ENCODE results near the gene ZIM2.
"Not testable (repeated sequence)": the region's sequence is repeated elsewhere in the genome, so short reads cannot be mapped to it uniquely, and the experiment has no call there.

ZIM2 gene

GRCh38 chr19:56864443-56865125 lies 24.1 kb upstream of the ZIM2 start:
- Mint-ChIP-seq H3K36me3 (ENCODE audit: low read depth) (peaks cover 3% of the 10 kb centered on the region), H3K27ac (no peak overlapping the region), H3K4me3 (no peak overlapping the region), H3K27me3 (ENCODE audit: low read depth) (no peaks in the 10 kb centered on the region), H3K4me1 (no peaks in the 10 kb centered on the region), H3K9me3 (peaks cover 56% of the 10 kb centered on the region)
- TF ChIP-seq CTCF (IDR thresholded peaks at IDR 0.05; ENCODE audit: unreplicated experiment in 3 of 3): no peak

- H3K9me3 Mint-ChIP-seq: peaks cover 56% of the 10 kb centered on the region
- no peaks in the 10 kb centered on the region for H3K27me3 Mint-ChIP-seq (ENCODE audit: low read depth)
- no peak overlapping the region for H3K4me3 Mint-ChIP-seq
- TF ChIP-seq CTCF (IDR thresholded peaks at IDR 0.05; ENCODE audit: unreplicated experiment in 3 of 3): no peak
- no peaks in the 10 kb centered on the region for H3K4me1 Mint-ChIP-seq
- peaks cover 4% of the 10 kb centered on the region for H3K36me3 Mint-ChIP-seq (ENCODE audit: low read depth)
- no peak overlapping the region for H3K27ac Mint-ChIP-seq
Measured at GRCh38 chr19:56862741-56863140, 22.2 kb upstream of the ZIM2 start.

- not testable (repeated sequence) for H3K27me3 Mint-ChIP-seq (ENCODE audit: low read depth); H3K4me1 Mint-ChIP-seq; H3K36me3 Mint-ChIP-seq (ENCODE audit: low read depth); H3K27ac Mint-ChIP-seq; H3K4me3 Mint-ChIP-seq
- H3K9me3 Mint-ChIP-seq: peaks cover 57% of the 10 kb centered on the region
Measured at GRCh38 chr19:56860409-56860808, 19.9 kb upstream of the ZIM2 start.

- H3K9me3 Mint-ChIP-seq: peaks cover 45% of the 10 kb centered on the region
- H3K4me1 Mint-ChIP-seq: no peaks in the 10 kb centered on the region
- H3K27ac Mint-ChIP-seq: no peak overlapping the region
- TF ChIP-seq CTCF (IDR thresholded peaks at IDR 0.05; ENCODE audit: unreplicated experiment in 3 of 3): no peak
- no peak overlapping the region for H3K4me3 Mint-ChIP-seq
- peaks cover 4% of the 10 kb centered on the region for H3K36me3 Mint-ChIP-seq (ENCODE audit: low read depth)
- no peaks in the 10 kb centered on the region for H3K27me3 Mint-ChIP-seq (ENCODE audit: low read depth)
Measured at GRCh38 chr19:56858026-56858425, 17.5 kb upstream of the ZIM2 start.

GRCh38 chr19:56856822-56857221 lies 16.3 kb upstream of the ZIM2 start:
- Mint-ChIP-seq H3K36me3 (ENCODE audit: low read depth) (peaks cover 6% of the 10 kb centered on the region), H3K4me1 (no peaks in the 10 kb centered on the region), H3K4me3 (no peak overlapping the region), H3K9me3 (peaks cover 48% of the 10 kb centered on the region), H3K27me3 (ENCODE audit: low read depth) (no peaks in the 10 kb centered on the region), H3K27ac (no peak overlapping the region)
- no peak for TF ChIP-seq CTCF (IDR thresholded peaks at IDR 0.05; ENCODE audit: unreplicated experiment in 3 of 3)

GRCh38 chr19:56852361-56852760 lies 11.8 kb upstream of the ZIM2 start:
- not testable (repeated sequence) for H3K27me3 Mint-ChIP-seq (ENCODE audit: low read depth); H3K4me1 Mint-ChIP-seq; H3K36me3 Mint-ChIP-seq (ENCODE audit: low read depth); H3K27ac Mint-ChIP-seq; H3K4me3 Mint-ChIP-seq
- peaks cover 55% of the 10 kb centered on the region for H3K9me3 Mint-ChIP-seq

GRCh38 chr19:56848166-56848565 lies 7.6 kb upstream of the ZIM2 start:
- H3K27me3 Mint-ChIP-seq (ENCODE audit: low read depth): no peaks in the 10 kb centered on the region
- H3K9me3 Mint-ChIP-seq: peaks cover 49% of the 10 kb centered on the region
- TF ChIP-seq CTCF (IDR thresholded peaks at IDR 0.05; ENCODE audit: unreplicated experiment in 3 of 3): no peak
- H3K36me3 Mint-ChIP-seq (ENCODE audit: low read depth): peaks cover 3% of the 10 kb centered on the region
- no peak overlapping the region for H3K27ac Mint-ChIP-seq
- no peak overlapping the region for H3K4me3 Mint-ChIP-seq
- no peaks in the 10 kb centered on the region for H3K4me1 Mint-ChIP-seq

All from nephron (organoid).